A549 (cell line): ENCODE measurements around the gene BICRAL. TPM values are rescaled to one million over a fixed set of nuclear protein-coding genes. Genes with fewer than 3 reads are reported as not detected.

Experiments
- ATAC-seq, 2 experiments: fragments of 200-7000 bp in 1 of 2; fragments of >200 bp in 1 of 2; cut with Nextera tagmentation in 1 of 2; cut with Tn5 transposase in 1 of 2; 3 replicates each; pipeline versions ENCODE4 v1.8.0 to v1.9.1; 2018 to 2020; ENCODE audit warnings: mild to moderate bottlenecking in 1 of 2, moderate library complexity in 1 of 2
- CTCF ChIA-PET: fragments of 300-600 bp; sonication (Branson Sonifier 250); formaldehyde crosslinking; extraction: SDS; loops from one replicate; lab custom pipeline; 2021; ENCODE audit warnings: antibody characterized with exemption, inconsistent platforms; lab: Yijun Ruan, JAX
- POLR2A ChIA-PET: fragments of 350-600 bp; formaldehyde crosslinking; extraction: SDS; loops from one replicate; lab custom pipeline; 2021; ENCODE audit warnings: antibody characterized with exemption, inconsistent platforms; lab: Yijun Ruan, JAX
- DNase-seq, 2 experiments: peaks; one replicate each; pipeline versions ENCODE4 v3.0.0 to v3.0.0-alpha.2; 2011 to 2016; ENCODE audit warnings: low read depth in 1 of 2, low spot score in 1 of 2
- FAIRE-seq: peaks from 2 replicates; lab custom pipeline; 2011; peaks lifted over from hg19 to GRCh38; lab: Jason Lieb, UNC
- H3K27ac ChIP-seq, 2 experiments: fragments of >200 bp; sonication (Bioruptor Twin); formaldehyde crosslinking; 3 replicates each; pipeline ENCODE4 v1.5.1; 2016 to 2017
- H3K4me1 ChIP-seq: fragments of >200 bp; sonication (Bioruptor Twin); formaldehyde crosslinking; 3 replicates; pipeline ENCODE4 v1.6.1; 2016
- H3K4me2 ChIP-seq: fragments of >200 bp; sonication (Bioruptor Twin); formaldehyde crosslinking; 3 replicates; pipeline ENCODE4 v1.6.1; 2016
- H3K4me3 ChIP-seq: fragments of >200 bp; sonication (Bioruptor Twin); formaldehyde crosslinking; 3 replicates; pipeline ENCODE4 v1.5.1; 2016
- H3K9me3 ChIP-seq: fragments of >200 bp; sonication (Bioruptor Twin); formaldehyde crosslinking; 3 replicates; pipeline ENCODE4 v1.6.1; 2016
- ATOH8 ChIP-seq: fragments of 250-450 bp; sonication (Bioruptor Pico); IDR thresholded peaks from 2 replicates; pipeline ENCODE4 v1.5.0; 2020; ENCODE audit warnings: low read depth, mild to moderate bottlenecking, moderate library complexity
- CHD4 ChIP-seq: fragments of 200-600 bp; sonication (generic); IDR thresholded peaks from 2 replicates; pipeline ENCODE4 v1.6.1; 2016; ENCODE audit warnings: antibody characterized with exemption, mild to moderate bottlenecking, borderline replicate concordance
- ELK1 ChIP-seq: fragments of 150-350 bp; IDR thresholded peaks from 2 replicates; pipeline ENCODE4 v1.6.1; 2014; ENCODE audit warnings: low read depth, mild to moderate bottlenecking, low read length
- ESRRA ChIP-seq: fragments of 150-350 bp; IDR thresholded peaks from 2 replicates; pipeline ENCODE4 v1.6.1; 2014; ENCODE audit warnings: mild to moderate bottlenecking, low read length, borderline replicate concordance
- FOSL2 ChIP-seq, 2 experiments: fragments of 450-650 bp in 1 of 2; fragments of >200 bp in 1 of 2; sonication (Bioruptor Twin) in 1 of 2; formaldehyde crosslinking; IDR thresholded peaks; 2 replicates each; pipeline versions ENCODE4 v1.5.0 to v1.6.1; 2016 to 2020; ENCODE audit warnings: mild to moderate bottlenecking in 1 of 2, moderate library complexity in 1 of 2
- GATA3 ChIP-seq: IDR thresholded peaks from 2 replicates; pipeline ENCODE4 v1.6.1; 2012; ENCODE audit warnings: borderline replicate concordance
- HDAC2 ChIP-seq: fragments of 200-600 bp; sonication (generic); IDR thresholded peaks from 2 replicates; pipeline ENCODE4 v1.6.1; 2016
- HES2 ChIP-seq: fragments of >200 bp; sonication (Bioruptor Twin); formaldehyde crosslinking; IDR thresholded peaks from 2 replicates; pipeline ENCODE4 v1.6.1; 2016
- HOXB13 ChIP-seq: fragments of 250-450 bp; sonication (Bioruptor Pico); IDR thresholded peaks from 2 replicates; pipeline ENCODE4 v1.5.0; 2020; ENCODE audit warnings: low read depth, mild to moderate bottlenecking, moderate library complexity
- HOXB5 ChIP-seq: fragments of 250-450 bp; sonication (Bioruptor Pico); IDR thresholded peaks from 2 replicates; pipeline ENCODE4 v1.5.0; 2020; ENCODE audit warnings: mild to moderate bottlenecking, moderate library complexity
- JUN ChIP-seq, 2 experiments: fragments of >200 bp; sonication (Bioruptor Twin); formaldehyde crosslinking; IDR thresholded peaks; 2 replicates in 1 of 2; 3 replicates in 1 of 2; pipeline ENCODE4 v1.6.1; 2016 to 2017
- MAFK ChIP-seq: fragments of 450-650 bp; IDR thresholded peaks from 2 replicates; pipeline ENCODE4 v1.6.1; 2014; ENCODE audit not compliant: partially characterized antibody
- NPAS2 ChIP-seq: fragments of 250-450 bp; sonication (Bioruptor Pico); IDR thresholded peaks from 2 replicates; pipeline ENCODE4 v1.8.0; 2022; ENCODE audit warnings: mild to moderate bottlenecking, moderate library complexity, borderline replicate concordance
- NR3C1 ChIP-seq: fragments of >200 bp; sonication (Bioruptor Twin); formaldehyde crosslinking; IDR thresholded peaks from 3 replicates; pipeline ENCODE4 v1.6.1; 2017
- PBX3 ChIP-seq: IDR thresholded peaks from 2 replicates; pipeline ENCODE4 v1.6.1; 2012
- POLR2AphosphoS2 ChIP-seq: conservative IDR thresholded peaks from 2 replicates; pipeline ENCODE4 v1.6.1; 2012; ENCODE audit warnings: low read length, improper control_type of control experiment, inconsistent platforms
- RAD21 ChIP-seq, 2 experiments: fragments of >200 bp in 1 of 2; sonication (Bioruptor Twin) in 1 of 2; formaldehyde crosslinking in 1 of 2; IDR thresholded peaks in 1 of 2; conservative IDR thresholded peaks in 1 of 2; 2 replicates in 1 of 2; 3 replicates in 1 of 2; pipeline ENCODE4 v1.6.1; 2012 to 2018; ENCODE audit warnings: inconsistent platforms in 1 of 2
- RCOR1 ChIP-seq: fragments of 150-350 bp; IDR thresholded peaks from 2 replicates; pipeline ENCODE4 v1.6.1; 2014; ENCODE audit warnings: antibody characterized with exemption, low read length, low read depth
- RNF2 ChIP-seq: fragments of 200-600 bp; sonication (generic); IDR thresholded peaks from 2 replicates; pipeline ENCODE4 v1.6.1; 2016; ENCODE audit warnings: low read depth, mild to moderate bottlenecking, antibody characterized with exemption, moderate library complexity, borderline replicate concordance
- ZSCAN20 ChIP-seq: fragments of 250-450 bp; sonication (Bioruptor Pico); IDR thresholded peaks from 2 replicates; pipeline ENCODE4 v1.8.0; 2022; ENCODE audit warnings: mild to moderate bottlenecking, moderate library complexity
- WGBS: methylation state at CpG from one replicate; pipeline ENCODE4 v1.1.6; 2017; ENCODE audit errors: missing lambda C conversion rate; 5-methylcytosine and 5-hydroxymethylcytosine counted together
- polyA plus RNA-seq, 4 experiments: library from polyadenylated mRNA; depleted of rRNA in 3 of 4; stranded (reverse); fragments of >200 nt; fragmentation: RNase III in 1 of 4; extraction: RNeasy Plus Mini Kit Qiagen cat#74134 plus additional on column Dnase treatment in 1 of 4; gene quantifications; 2 replicates in 3 of 4; 3 replicates in 1 of 4; pipeline ENCODE4 v1.2.3, GENCODE V29; 2011 to 2017

BICRAL gene
- polyA plus RNA-seq, 2 of the 4 experiments (the other 2 are of a cell fraction) = 3.3 to 8.6 TPM

GRCh38 chr6:42818416-42818815 lies 36.6 kb downstream of the BICRAL start:
- TF ChIP-seq ELK1 (no peak), MAFK (no peak), ESRRA (no peak), ATOH8 (CRISPR knock-in tag) (no peak), CHD4 (no peak), NPAS2 (CRISPR knock-in tag) (no peak), FOSL2 (IDR thresholded peaks at IDR 0.05) (no peak), FOSL2 (CRISPR knock-in tag; IDR thresholded peaks at IDR 0.05) (no peak), JUN (IDR thresholded peaks at IDR 0.05) (no peak), POLR2AphosphoS2 (no peak), HOXB13 (CRISPR knock-in tag) (no peak), HDAC2 (no peak), ZSCAN20 (CRISPR knock-in tag) (no peak), PBX3 (no peak), GATA3 (no peak), NR3C1 (no peak), RCOR1 (no peak)
- ChIA-PET POLR2A (interaction anchor here (1.1 kb wide), 1 partner anchor 72 kb away, joined by 4 read pairs; the partner anchor contains the start of gene TBCC), CTCF (no interaction called here)
- WGBS = 86% methylated on average over 2 of the region's 2 CpGs
- H3K9me3 ChIP-seq = no peaks in the 10 kb centered on the region
- no peak overlapping the region for H3K4me2 ChIP-seq
- no peak for DNase-seq
- H3K4me3 ChIP-seq = no peak overlapping the region
- no peak for ATAC-seq
- H3K4me1 ChIP-seq = no peaks in the 10 kb centered on the region
- no peak overlapping the region for H3K27ac ChIP-seq
- no peak for FAIRE-seq

GRCh38 chr6:42818878-42819277 lies 37.0 kb downstream of the BICRAL start:
- POLR2A ChIA-PET = interaction anchor here (1.1 kb wide), 1 partner anchor 73 kb away, joined by 4 read pairs; the partner anchor contains the start of gene TBCC
- Histone ChIP-seq H3K4me2 (no peak overlapping the region), H3K4me1 (no peaks in the 10 kb centered on the region), H3K27ac (no peak overlapping the region), H3K4me3 (no peak overlapping the region), H3K9me3 (no peaks in the 10 kb centered on the region)
- 60% methylated on average over 3 of the region's 3 CpGs for WGBS
- ATAC-seq (no peak), DNase-seq (no peak), FAIRE-seq (no peak)
- TF ChIP-seq MAFK = no peak
- TF ChIP-seq RAD21 (conservative IDR thresholded peaks at IDR 0.05 in 1 of 2, IDR thresholded peaks at IDR 0.05 in 1 of 2) = no peak
- TF ChIP-seq RNF2 = no peak
- no peak for TF ChIP-seq HES2
- TF ChIP-seq HOXB5 (CRISPR knock-in tag) = no peak
- CTCF ChIA-PET = no interaction called here
